ENCODE measurements around the gene TMEM176B. TPM values are rescaled to one million over a fixed set of nuclear protein-coding genes. Genes with fewer than 3 reads are reported as not detected.

TMEM176B gene
- total and polyA plus RNA-seq, 2 experiments from 2014 or later: not detected

GRCh38 chr7:150769768-150770167 lies 30.4 kb downstream of the TMEM176B start:
- H3K4me3 ChIP-seq: no peak overlapping the region
- in situ Hi-C loops (cut with MboI): no loop called here

GRCh38 chr7:150766334-150766709 lies 33.8 kb downstream of the TMEM176B start:
- H3K4me3 ChIP-seq: no peak overlapping the region
- no peaks in the 10 kb centered on the region for H3K9me2 ChIP-seq (ENCODE audit: insufficient read depth)
- H3K79me2 ChIP-seq (ENCODE audit: insufficient read depth): no peaks in the 10 kb centered on the region
- no peaks in the 10 kb centered on the region for H3K36me3 ChIP-seq (ENCODE audit: low read depth)
- H4K20me1 ChIP-seq (ENCODE audit: insufficient read depth): no peaks in the 10 kb centered on the region
- no peak for TF ChIP-seq EZH2phosphoT487 (IDR thresholded peaks at IDR 0.05; ENCODE audit: insufficient read depth, low read depth)
- no peaks in the 10 kb centered on the region for H3K4me1 ChIP-seq (ENCODE audit: insufficient read depth)
- H3K4me2 ChIP-seq (ENCODE audit: unreplicated experiment): no peak overlapping the region
- H3K9ac ChIP-seq: no peak overlapping the region
- DNase-seq: no peak
- no peaks in the 10 kb centered on the region for H3K27me3 ChIP-seq (replicated peaks; ENCODE audit: insufficient read depth)
- H3F3A ChIP-seq (ENCODE audit: insufficient read depth): no peaks in the 10 kb centered on the region
- in situ Hi-C loops (cut with MboI): no loop called here
- H2AFZ ChIP-seq: no peak overlapping the region
- H3K9me3 ChIP-seq (ENCODE audit: low read depth): no peaks in the 10 kb centered on the region
- H3K27ac ChIP-seq: no peak overlapping the region

More at GRCh38 chr7:150769768-150770167, 30.4 kb downstream of the TMEM176B start:
- Histone ChIP-seq H3K4me2 (ENCODE audit: unreplicated experiment) (no peak overlapping the region), H3K27ac (no peak overlapping the region), H3K9me2 (ENCODE audit: insufficient read depth) (no peaks in the 10 kb centered on the region), H3K9ac (no peak overlapping the region), H3K9me3 (ENCODE audit: low read depth) (no peaks in the 10 kb centered on the region), H3K4me1 (ENCODE audit: insufficient read depth) (no peaks in the 10 kb centered on the region), H3F3A (ENCODE audit: insufficient read depth) (no peaks in the 10 kb centered on the region), H4K20me1 (ENCODE audit: insufficient read depth) (no peaks in the 10 kb centered on the region), H3K27me3 (replicated peaks; ENCODE audit: insufficient read depth) (no peaks in the 10 kb centered on the region), H3K79me2 (ENCODE audit: insufficient read depth) (no peaks in the 10 kb centered on the region), H3K36me3 (ENCODE audit: low read depth) (no peaks in the 10 kb centered on the region), H2AFZ (no peak overlapping the region)
- no peak for DNase-seq
- 42 to 50% methylated on average over 4 of the region's 4 CpGs for WGBS, 2 experiments (ENCODE audit: low coverage in 1 of 2, low lambda C conversion rate in 2 of 2, missing lambda C conversion rate in 2 of 2)
- no peak for TF ChIP-seq EZH2phosphoT487 (IDR thresholded peaks at IDR 0.05; ENCODE audit: insufficient read depth, low read depth)
- TF ChIP-seq EZH2 (IDR thresholded peaks at IDR 0.05; ENCODE audit: insufficient read depth, poor library complexity, severe bottlenecking): no peak

- H3K79me2 ChIP-seq (ENCODE audit: insufficient read depth): no peaks in the 10 kb centered on the region
- no peaks in the 10 kb centered on the region for H3K9me3 ChIP-seq (ENCODE audit: low read depth)
- no peaks in the 10 kb centered on the region for H3K9me2 ChIP-seq (ENCODE audit: insufficient read depth)
- H3K27ac ChIP-seq: no peak overlapping the region
- H3K27me3 ChIP-seq (replicated peaks; ENCODE audit: insufficient read depth): no peaks in the 10 kb centered on the region
- H3K36me3 ChIP-seq (ENCODE audit: low read depth): no peaks in the 10 kb centered on the region
- in situ Hi-C loops (cut with MboI): no loop called here
- TF ChIP-seq EZH2phosphoT487 (IDR thresholded peaks at IDR 0.05; ENCODE audit: insufficient read depth, low read depth): no peak
- no peak for TF ChIP-seq EZH2 (IDR thresholded peaks at IDR 0.05; ENCODE audit: insufficient read depth, poor library complexity, severe bottlenecking)
- WGBS, 2 experiments (ENCODE audit: low coverage in 1 of 2, low lambda C conversion rate in 2 of 2, missing lambda C conversion rate in 2 of 2): 9 to 13% methylated on average over 1 of the region's 1 CpG
- H3F3A ChIP-seq (ENCODE audit: insufficient read depth): no peaks in the 10 kb centered on the region
- no peak overlapping the region for H2AFZ ChIP-seq
- H3K4me1 ChIP-seq (ENCODE audit: insufficient read depth): no peaks in the 10 kb centered on the region
- no peak for DNase-seq
- no peaks in the 10 kb centered on the region for H4K20me1 ChIP-seq (ENCODE audit: insufficient read depth)
- no peak overlapping the region for H3K4me3 ChIP-seq
- H3K9ac ChIP-seq: no peak overlapping the region
- H3K4me2 ChIP-seq (ENCODE audit: unreplicated experiment): no peak overlapping the region
These were observed 40.7 kb downstream of the TMEM176B start for GRCh38 chr7:150759479-150759878.

- Histone ChIP-seq H3K27ac (no peak overlapping the region), H3K4me1 (ENCODE audit: insufficient read depth) (no peaks in the 10 kb centered on the region), H4K20me1 (ENCODE audit: insufficient read depth) (no peaks in the 10 kb centered on the region), H3K4me2 (ENCODE audit: unreplicated experiment) (no peak overlapping the region), H3K79me2 (ENCODE audit: insufficient read depth) (no peaks in the 10 kb centered on the region), H3K4me3 (no peak overlapping the region), H3K27me3 (replicated peaks; ENCODE audit: insufficient read depth) (no peaks in the 10 kb centered on the region), H2AFZ (no peak overlapping the region), H3F3A (ENCODE audit: insufficient read depth) (no peaks in the 10 kb centered on the region), H3K36me3 (ENCODE audit: low read depth) (no peaks in the 10 kb centered on the region), H3K9me2 (ENCODE audit: insufficient read depth) (no peaks in the 10 kb centered on the region), H3K9ac (no peak overlapping the region), H3K9me3 (ENCODE audit: low read depth) (no peaks in the 10 kb centered on the region)
- WGBS, 2 experiments (ENCODE audit: low coverage in 1 of 2, low lambda C conversion rate in 2 of 2, missing lambda C conversion rate in 2 of 2): 0 to 18% methylated on average over 1 of the region's 1 CpG
- in situ Hi-C loops (cut with MboI): no loop called here
- no peak for TF ChIP-seq EZH2 (IDR thresholded peaks at IDR 0.05; ENCODE audit: insufficient read depth, poor library complexity, severe bottlenecking)
- TF ChIP-seq EZH2phosphoT487 (IDR thresholded peaks at IDR 0.05; ENCODE audit: insufficient read depth, low read depth): no peak
- DNase-seq: peak; percentile 20
These were observed 43.3 kb downstream of the TMEM176B start for GRCh38 chr7:150756858-150757257.

GRCh38 chr7:150756166-150756565 lies 44.0 kb downstream of the TMEM176B start:
- WGBS, 2 experiments (ENCODE audit: low coverage in 1 of 2, low lambda C conversion rate in 2 of 2, missing lambda C conversion rate in 2 of 2): 9 to 25% methylated on average over 3 of the region's 3 CpGs
- H4K20me1 ChIP-seq (ENCODE audit: insufficient read depth): no peaks in the 10 kb centered on the region
- no peaks in the 10 kb centered on the region for H3F3A ChIP-seq (ENCODE audit: insufficient read depth)
- H3K4me2 ChIP-seq (ENCODE audit: unreplicated experiment): no peak overlapping the region
- H2AFZ ChIP-seq: no peak overlapping the region
- no peak overlapping the region for H3K9ac ChIP-seq
- no peaks in the 10 kb centered on the region for H3K79me2 ChIP-seq (ENCODE audit: insufficient read depth)
- no peaks in the 10 kb centered on the region for H3K4me1 ChIP-seq (ENCODE audit: insufficient read depth)
- H3K36me3 ChIP-seq (ENCODE audit: low read depth): no peaks in the 10 kb centered on the region
- no peaks in the 10 kb centered on the region for H3K9me2 ChIP-seq (ENCODE audit: insufficient read depth)
- TF ChIP-seq EZH2phosphoT487 (IDR thresholded peaks at IDR 0.05; ENCODE audit: insufficient read depth, low read depth): no peak
- TF ChIP-seq EZH2 (IDR thresholded peaks at IDR 0.05; ENCODE audit: insufficient read depth, poor library complexity, severe bottlenecking): no peak
- no peak for DNase-seq
- no peaks in the 10 kb centered on the region for H3K9me3 ChIP-seq (ENCODE audit: low read depth)
- H3K4me3 ChIP-seq: no peak overlapping the region
- H3K27me3 ChIP-seq (replicated peaks; ENCODE audit: insufficient read depth): no peaks in the 10 kb centered on the region
- no peak overlapping the region for H3K27ac ChIP-seq
- in situ Hi-C loops (cut with MboI): no loop called here
